H9 (cell line): Measurements from ENCODE around the gene SOCS6. TPM values are rescaled to one million over a fixed set of nuclear protein-coding genes. Genes with fewer than 3 reads are reported as not detected.

Experiments used
- DNase-seq: peaks from one replicate; pipeline ENCODE4 v3.0.0-alpha.2; 2017
- H2AFZ ChIP-seq: one replicate; pipeline ENCODE4 v1.6.1; 2013; ENCODE audit warnings: mild to moderate bottlenecking, low read length, control low read depth, moderate library complexity
- H2AK5ac ChIP-seq: 2 replicates; pipeline ENCODE4 v1.6.1; 2013; ENCODE audit warnings: low read length, control low read depth, mixed read lengths; ENCODE audit not compliant: insufficient read length
- H2BK120ac ChIP-seq: one replicate; pipeline ENCODE4 v1.6.1; 2013; ENCODE audit warnings: low read depth, mild to moderate bottlenecking, low read length, control low read depth, inconsistent platforms; ENCODE audit not compliant: poor library complexity, severe bottlenecking
- H2BK12ac ChIP-seq: 2 replicates; pipeline ENCODE4 v1.6.1; 2013; ENCODE audit warnings: low read length, control low read depth, mixed read lengths, low read depth; ENCODE audit not compliant: insufficient read length
- H2BK15ac ChIP-seq: 2 replicates; pipeline ENCODE4 v1.6.1; 2013; ENCODE audit warnings: low read depth, low read length, control low read depth
- H2BK20ac ChIP-seq: one replicate; pipeline ENCODE4 v1.6.1; 2013; ENCODE audit warnings: low read depth, mild to moderate bottlenecking, low read length, control low read depth, inconsistent platforms; ENCODE audit not compliant: poor library complexity, severe bottlenecking
- H2BK5ac ChIP-seq: 2 replicates; pipeline ENCODE4 v1.6.1; 2013; ENCODE audit warnings: low read length, control low read depth, mixed read lengths; ENCODE audit not compliant: insufficient read length
- H3K14ac ChIP-seq: 2 replicates; pipeline ENCODE4 v1.6.1; 2013; ENCODE audit warnings: low read length, control low read depth; ENCODE audit not compliant: insufficient read depth
- H3K18ac ChIP-seq: 2 replicates; pipeline ENCODE4 v1.6.1; 2013; ENCODE audit warnings: low read depth, mild to moderate bottlenecking, mixed read lengths, low read length, control low read depth; ENCODE audit not compliant: insufficient read length
- H3K23ac ChIP-seq: 2 replicates; pipeline ENCODE4 v1.6.1; 2013; ENCODE audit warnings: low read length, control low read depth, mixed read lengths, low read depth; ENCODE audit not compliant: insufficient read length
- H3K23me2 ChIP-seq: 2 replicates; pipeline ENCODE4 v1.6.1; 2013; ENCODE audit warnings: low read depth, mild to moderate bottlenecking, mixed read lengths, low read length, control low read depth; ENCODE audit not compliant: insufficient read length, poor library complexity, severe bottlenecking
- H3K27ac ChIP-seq: 2 replicates; pipeline ENCODE4 v1.5.1; 2013; ENCODE audit warnings: low read length, control low read depth, mixed read lengths, low read depth; ENCODE audit not compliant: insufficient read length
- H3K27me3 ChIP-seq: 2 replicates; pipeline ENCODE4 v1.6.1; 2013; ENCODE audit warnings: low read length, control low read depth, inconsistent platforms; ENCODE audit not compliant: insufficient read depth
- H3K4ac ChIP-seq: 2 replicates; pipeline ENCODE4 v1.6.1; 2013; ENCODE audit warnings: low read depth, mild to moderate bottlenecking, control low read depth, inconsistent platforms, low read length, moderate library complexity
- H3K4me1 ChIP-seq: 2 replicates; pipeline ENCODE4 v1.6.1; 2013; ENCODE audit warnings: low read length, control low read depth, inconsistent platforms; ENCODE audit not compliant: insufficient read depth
- H3K4me2 ChIP-seq: 2 replicates; pipeline ENCODE4 v1.6.1; 2013; ENCODE audit warnings: low read length, control low read depth, mixed read lengths; ENCODE audit not compliant: insufficient read length, insufficient read depth
- H3K56ac ChIP-seq: 2 replicates; pipeline ENCODE4 v1.6.1; 2013; ENCODE audit warnings: low read depth, mild to moderate bottlenecking, mixed read lengths, low read length, control low read depth; ENCODE audit not compliant: insufficient read length
- H3K79me1 ChIP-seq: 2 replicates; pipeline ENCODE4 v1.6.1; 2013; ENCODE audit warnings: low read depth, mild to moderate bottlenecking, moderate library complexity, low read length, control low read depth, inconsistent platforms; ENCODE audit not compliant: insufficient read depth, poor library complexity, severe bottlenecking
- H3K79me2 ChIP-seq: 2 replicates; pipeline ENCODE4 v1.6.1; 2013; ENCODE audit warnings: low read length, control low read depth, inconsistent platforms; ENCODE audit not compliant: insufficient read depth
- H3K9ac ChIP-seq: 2 replicates; pipeline ENCODE4 v1.6.1; 2013; ENCODE audit warnings: low read length, control low read depth, mixed read lengths; ENCODE audit not compliant: insufficient read length; ENCODE audit errors: extremely low read depth
- H3K9me3 ChIP-seq: one replicate; pipeline ENCODE4 v1.6.1; 2013; ENCODE audit warnings: low read depth, low read length, inconsistent platforms; ENCODE audit not compliant: control insufficient read depth
- H3T11ph ChIP-seq: one replicate; pipeline ENCODE4 v1.6.1; 2013; ENCODE audit warnings: mild to moderate bottlenecking, low read length, control low read depth, inconsistent platforms
- H4K20me1 ChIP-seq: one replicate; pipeline ENCODE4 v1.6.1; 2013; ENCODE audit not compliant: control insufficient read depth, insufficient read length, insufficient read depth
- H4K5ac ChIP-seq: 2 replicates; pipeline ENCODE4 v1.6.1; 2013; ENCODE audit warnings: low read depth, mild to moderate bottlenecking, mixed read lengths, low read length, control low read depth; ENCODE audit not compliant: insufficient read length
- H4K8ac ChIP-seq: replicated peaks from 2 replicates; pipeline ENCODE4 v1.6.1; 2013; ENCODE audit warnings: low read length, control low read depth, mixed read lengths, low read depth; ENCODE audit not compliant: insufficient read length
- H4K91ac ChIP-seq: 2 replicates; pipeline ENCODE4 v1.6.1; 2013; ENCODE audit warnings: low read depth, mild to moderate bottlenecking, moderate library complexity, mixed read lengths, low read length, control low read depth; ENCODE audit not compliant: insufficient read length
- H3K27ac Mint-ChIP-seq, 3 experiments: 2 replicates in 2 of 3; 3 replicates in 1 of 3; pipeline ENCODE4 v1.8.0; 2020 to 2021; ENCODE audit warnings: mixed read lengths in 3 of 3, mild to moderate bottlenecking in 1 of 3, moderate library complexity in 1 of 3
- H3K27me3 Mint-ChIP-seq: 2 replicates; pipeline ENCODE4 v1.8.0; 2021; ENCODE audit warnings: low read depth, mild to moderate bottlenecking, moderate library complexity, mixed read lengths
- H3K36me3 Mint-ChIP-seq, 3 experiments: 2 replicates in 2 of 3; 3 replicates in 1 of 3; pipeline ENCODE4 v1.8.0; 2020 to 2021; ENCODE audit warnings: low read depth in 3 of 3, mixed read lengths in 3 of 3; ENCODE audit not compliant: insufficient read depth in 1 of 3
- H3K4me1 Mint-ChIP-seq, 2 experiments: 2 replicates each; pipeline ENCODE4 v1.8.0; 2020; ENCODE audit warnings: mixed read lengths in 2 of 2
- H3K4me3 Mint-ChIP-seq, 2 experiments: 2 replicates in 1 of 2; 3 replicates in 1 of 2; pipeline ENCODE4 v1.8.0; 2020 to 2021; ENCODE audit warnings: mild to moderate bottlenecking in 2 of 2, mixed read lengths in 2 of 2, moderate library complexity in 1 of 2
- H3K9me3 Mint-ChIP-seq, 2 experiments: 2 replicates in 1 of 2; 3 replicates in 1 of 2; pipeline ENCODE4 v1.8.0; 2020; ENCODE audit warnings: mild to moderate bottlenecking in 2 of 2, mixed read lengths in 2 of 2, moderate library complexity in 1 of 2
- WGBS: extraction: QIAGEN DNeasy Blood & Tissue Kit; methylation state at CpG from one replicate; pipeline ENCODE4 v1.1.7; 2013; ENCODE audit warnings: missing lambda C conversion rate, low lambda C conversion rate, mixed read lengths; ENCODE audit not compliant: insufficient read length; ENCODE audit errors: extremely low coverage; 5-methylcytosine and 5-hydroxymethylcytosine counted together
- total RNA-seq: library from RNA; stranded (reverse); gene quantifications from 2 replicates; pipeline ENCODE4 v1.2.1, GENCODE V29; 2021
- TF ChIP-seq, protein P1 (sequence below): fragments of 200-600 bp; sonication (generic); conservative IDR thresholded peaks from 3 replicates; pipeline ENCODE4 v1.8.0; 2021; ENCODE audit warnings: antibody characterized with exemption, mild to moderate bottlenecking

SOCS6 gene
- total RNA-seq, 1 experiment from 2014 or later = 24.5 TPM

DNA sequence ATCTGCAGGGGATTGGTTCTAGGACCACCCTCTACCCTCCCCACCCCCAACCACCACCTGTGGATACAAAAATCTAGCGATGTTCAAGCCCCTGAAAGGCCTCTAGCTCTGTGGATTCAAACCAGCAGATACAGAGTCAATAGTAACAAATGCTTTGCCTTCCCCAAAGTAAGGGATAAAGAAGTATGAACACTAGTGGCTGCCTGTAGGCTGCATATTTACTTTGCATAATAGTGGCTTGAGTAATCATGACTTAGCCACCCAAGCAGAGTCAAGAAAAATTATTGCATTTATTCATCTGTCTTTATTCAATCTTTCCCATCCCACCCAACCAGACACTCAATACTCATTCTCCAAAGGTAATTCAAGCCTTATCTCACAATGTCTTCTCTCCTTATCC is 43.8 kb downstream of the SOCS6 start:
- Histone ChIP-seq H3T11ph (no peak overlapping the region), H3K56ac (no peak overlapping the region), H3K4me2 (no peak overlapping the region), H3K79me1 (no peaks in the 10 kb centered on the region), H2BK5ac (no peak overlapping the region), H3K23me2 (no peaks in the 10 kb centered on the region), H2AFZ (no peak overlapping the region), H3K4ac (no peak overlapping the region), H2BK20ac (no peak overlapping the region), H2BK12ac (no peak overlapping the region), H3K18ac (no peak overlapping the region), H2BK120ac (no peak overlapping the region), H3K14ac (no peak overlapping the region), H4K5ac (no peak overlapping the region), H2BK15ac (no peak overlapping the region), H3K79me2 (no peaks in the 10 kb centered on the region), H4K8ac (no peak overlapping the region), H2AK5ac (no peak overlapping the region), H3K27ac (no peak overlapping the region), H3K9me3 (peaks cover 7% of the 10 kb centered on the region), H3K4me1 (no peaks in the 10 kb centered on the region), H3K27me3 (no peaks in the 10 kb centered on the region), H4K91ac (no peak overlapping the region), H4K20me1 (no peaks in the 10 kb centered on the region), H3K23ac (no peak overlapping the region), H3K9ac (no peak overlapping the region)
- Mint-ChIP-seq H3K9me3 (peaks cover 6 to 9% of the 10 kb centered on the region in 2 experiments; a peak in 4 of 5 replicates), H3K4me1 (peaks cover 30 to 37% of the 10 kb centered on the region in 2 experiments), H3K4me3 (no peak overlapping the region), H3K27me3 (no peaks in the 10 kb centered on the region), H3K27ac (no peak overlapping the region), H3K36me3 (peaks cover 16 to 19% (median 16%) of the 10 kb centered on the region in 3 experiments)
- no CpG with 5 or more reads among the region's 1 CpG for WGBS
- no peak for DNase-seq
- TF ChIP-seq, protein P1, sequence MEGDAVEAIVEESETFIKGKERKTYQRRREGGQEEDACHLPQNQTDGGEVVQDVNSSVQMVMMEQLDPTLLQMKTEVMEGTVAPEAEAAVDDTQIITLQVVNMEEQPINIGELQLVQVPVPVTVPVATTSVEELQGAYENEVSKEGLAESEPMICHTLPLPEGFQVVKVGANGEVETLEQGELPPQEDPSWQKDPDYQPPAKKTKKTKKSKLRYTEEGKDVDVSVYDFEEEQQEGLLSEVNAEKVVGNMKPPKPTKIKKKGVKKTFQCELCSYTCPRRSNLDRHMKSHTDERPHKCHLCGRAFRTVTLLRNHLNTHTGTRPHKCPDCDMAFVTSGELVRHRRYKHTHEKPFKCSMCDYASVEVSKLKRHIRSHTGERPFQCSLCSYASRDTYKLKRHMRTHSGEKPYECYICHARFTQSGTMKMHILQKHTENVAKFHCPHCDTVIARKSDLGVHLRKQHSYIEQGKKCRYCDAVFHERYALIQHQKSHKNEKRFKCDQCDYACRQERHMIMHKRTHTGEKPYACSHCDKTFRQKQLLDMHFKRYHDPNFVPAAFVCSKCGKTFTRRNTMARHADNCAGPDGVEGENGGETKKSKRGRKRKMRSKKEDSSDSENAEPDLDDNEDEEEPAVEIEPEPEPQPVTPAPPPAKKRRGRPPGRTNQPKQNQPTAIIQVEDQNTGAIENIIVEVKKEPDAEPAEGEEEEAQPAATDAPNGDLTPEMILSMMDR = no peak
